Thymus (tissue), 11 donors: Measurements from ENCODE around the gene ATG7. TPM values are rescaled to one million over a fixed set of nuclear protein-coding genes. Genes with fewer than 3 reads are reported as not detected.

Experiments used
- DNase-seq, 9 donors: peaks; one replicate each; pipeline ENCODE4 v3.0.0-alpha.2; 2013; ENCODE audit warnings: low spot score in 9 of 9, low read depth in 6 of 9, missing footprints in 1 of 9
- H3K27ac ChIP-seq, 2 donors: one replicate each; pipeline ENCODE4 v1.5.1; 2013; ENCODE audit warnings: control low read depth in 1 of 2, low read depth in 1 of 2, low read length in 1 of 2, mild to moderate bottlenecking in 1 of 2, moderate library complexity in 1 of 2
- H3K27me3 ChIP-seq, 2 donors: one replicate each; pipeline ENCODE4 v1.5.1; 2013; ENCODE audit warnings: low read length in 1 of 2; ENCODE audit not compliant: control insufficient read depth in 2 of 2, insufficient read depth in 1 of 2
- H3K36me3 ChIP-seq, 2 donors: one replicate each; pipeline ENCODE4 v1.5.1; 2013; ENCODE audit warnings: low read length in 1 of 2, mild to moderate bottlenecking in 1 of 2, moderate library complexity in 1 of 2; ENCODE audit not compliant: control insufficient read depth in 2 of 2, insufficient read depth in 2 of 2
- H3K4me1 ChIP-seq, 2 donors: one replicate each; pipeline ENCODE4 v1.5.1; 2013; ENCODE audit warnings: low read length in 2 of 2; ENCODE audit not compliant: control insufficient read depth in 2 of 2, insufficient read depth in 2 of 2
- H3K4me3 ChIP-seq, 2 donors: one replicate each; pipeline ENCODE4 v1.5.1; 2013; ENCODE audit warnings: low read length in 2 of 2, control low read depth in 1 of 2, mild to moderate bottlenecking in 1 of 2
- H3K9me3 ChIP-seq, 2 donors: one replicate each; pipeline ENCODE4 v1.5.1; 2013; ENCODE audit warnings: low read length in 1 of 2, mild to moderate bottlenecking in 1 of 2; ENCODE audit not compliant: control insufficient read depth in 2 of 2, insufficient read depth in 1 of 2
- WGBS: extraction: QIAGEN DNeasy Blood & Tissue Kit; methylation state at CpG from one replicate; pipeline ENCODE4 v1.1.7; 2013; 5-methylcytosine and 5-hydroxymethylcytosine counted together
- polyA plus RNA-seq: library from polyadenylated mRNA; stranded (reverse); fragments of 200-250 nt; gene quantifications from one replicate; pipeline ENCODE4 v1.2.3, GENCODE V29; 2013
- total RNA-seq: library from RNA; stranded (reverse); fragments of 120-200 nt; gene quantifications from one replicate; pipeline ENCODE4 v1.2.4, GENCODE V29; 2013
- donor health status: healthy.

Gene ATG7
- total and polyA plus RNA-seq, 2 donors: 9.0 to 21.7 TPM

DNA sequence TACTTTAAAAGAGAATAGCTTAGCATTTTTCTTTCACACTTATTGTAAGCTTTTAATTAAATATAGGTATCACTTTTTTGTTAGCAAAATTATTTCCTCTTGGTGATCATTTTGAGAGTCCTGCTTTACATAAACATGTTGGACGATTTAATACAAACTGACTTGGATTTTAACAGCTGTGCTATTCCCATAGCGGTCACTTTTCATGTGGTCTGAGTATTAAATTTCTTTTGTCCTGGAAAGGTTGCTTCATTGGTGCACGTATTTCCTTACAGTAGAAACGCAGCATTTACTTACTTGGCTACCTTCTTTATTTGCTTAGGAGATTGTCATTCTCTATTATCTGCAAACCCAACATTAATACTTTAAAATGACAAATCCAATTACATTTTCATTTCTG lies 109.4 kb downstream of the ATG7 start:
- no peaks in the 10 kb centered on the region for H3K9me3 ChIP-seq
- H3K36me3 ChIP-seq: peaks cover 3 to 4% of the 10 kb centered on the region in 2 donors
- DNase-seq: no peak
- no peak overlapping the region for H3K4me3 ChIP-seq
- H3K27me3 ChIP-seq: no peaks in the 10 kb centered on the region
- peaks cover 0 to 5% of the 10 kb centered on the region in 2 donors for H3K4me1 ChIP-seq
- 94% methylated on average over 4 of the region's 4 CpGs for WGBS
- no peak overlapping the region for H3K27ac ChIP-seq

DNA sequence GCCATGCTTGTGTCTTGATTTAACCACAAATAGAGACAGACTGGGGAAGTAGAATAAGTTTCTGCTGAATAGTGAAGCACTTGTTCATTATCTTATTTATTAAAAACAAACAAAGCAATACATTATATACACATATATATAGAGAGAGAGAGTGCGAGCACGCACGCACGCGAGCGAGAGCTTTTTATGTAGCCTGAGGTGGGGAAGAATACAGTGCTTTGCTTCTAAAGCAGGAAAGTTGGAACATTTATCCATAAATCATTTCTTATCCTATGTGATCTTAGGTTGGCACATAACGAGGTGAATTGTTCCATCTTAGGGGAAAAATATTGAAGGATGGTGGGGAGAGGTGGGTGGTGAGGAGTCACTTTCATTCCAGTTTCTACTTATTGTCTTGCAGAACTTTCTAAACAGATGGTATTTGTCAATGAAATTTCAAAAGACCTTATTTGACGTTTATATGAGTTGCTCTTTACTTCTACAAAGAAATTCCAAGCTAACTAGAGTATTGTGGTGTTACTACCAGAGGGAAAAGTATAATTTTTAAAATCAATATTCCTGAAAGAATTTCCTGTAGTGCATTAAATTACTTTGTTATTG lies 110.0 kb downstream of the ATG7 start:
- H3K4me1 ChIP-seq: peaks cover 0 to 5% of the 10 kb centered on the region in 2 donors
- H3K27me3 ChIP-seq: no peaks in the 10 kb centered on the region

DNA sequence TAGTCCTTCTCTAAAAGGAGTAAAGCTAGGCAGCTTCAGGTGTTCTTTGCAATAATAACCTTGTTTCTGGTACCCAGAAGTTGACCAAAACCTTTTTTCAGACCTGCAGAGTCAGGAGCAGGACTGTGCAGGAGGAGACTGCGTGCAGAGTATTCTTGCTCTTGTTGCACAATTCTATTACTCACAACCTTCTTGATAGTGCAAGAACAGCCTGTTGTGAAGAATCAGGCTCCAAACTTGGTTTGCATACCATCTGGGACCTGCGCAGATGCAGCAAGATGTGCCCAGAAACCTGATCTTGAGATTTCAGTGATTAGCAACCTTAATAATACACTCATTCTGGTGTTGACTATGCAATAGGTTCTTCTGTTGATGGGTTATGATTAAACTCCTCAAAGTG lies 111.9 kb downstream of the ATG7 start:
- peaks cover 3 to 4% of the 10 kb centered on the region in 2 donors for H3K36me3 ChIP-seq
- no peak overlapping the region for H3K4me3 ChIP-seq
- H3K9me3 ChIP-seq: no peaks in the 10 kb centered on the region
- H3K27ac ChIP-seq: no peak overlapping the region
- no peak for DNase-seq
- 98% methylated on average over 2 of the region's 2 CpGs for WGBS
- no peaks in the 10 kb centered on the region for H3K27me3 ChIP-seq
- H3K4me1 ChIP-seq: peaks cover 0 to 5% of the 10 kb centered on the region in 2 donors

More for the DNA sequence above, 110.0 kb downstream of the ATG7 start:
- Histone ChIP-seq H3K4me3 (no peak overlapping the region), H3K9me3 (no peaks in the 10 kb centered on the region), H3K27ac (no peak overlapping the region), H3K36me3 (peaks cover 3 to 4% of the 10 kb centered on the region in 2 donors)
- 97% methylated on average over 8 of the region's 8 CpGs for WGBS
- DNase-seq: no peak

DNA sequence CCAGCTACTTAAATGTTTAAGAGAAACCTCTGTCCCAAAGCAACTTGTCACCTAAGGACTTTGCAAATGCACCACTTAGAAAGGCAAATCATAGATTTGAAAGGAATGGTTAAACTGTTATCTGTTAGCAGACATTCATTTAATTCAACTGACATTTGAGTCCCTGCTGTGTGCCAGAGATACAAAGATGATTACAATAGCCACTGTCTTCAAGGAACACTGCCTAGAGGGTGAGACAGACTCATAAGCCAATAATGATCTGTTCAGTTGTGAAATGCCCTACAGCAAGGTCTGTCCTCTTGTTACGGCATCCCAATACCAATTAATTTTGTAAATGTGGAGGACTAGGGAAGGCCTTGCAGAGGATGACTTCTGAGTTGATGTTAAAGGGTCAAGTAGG lies 113.1 kb downstream of the ATG7 start:
- H3K27me3 ChIP-seq: no peaks in the 10 kb centered on the region
- peaks cover 2 to 4% of the 10 kb centered on the region in 2 donors for H3K36me3 ChIP-seq
- DNase-seq: no peak
- peaks cover 0 to 3% of the 10 kb centered on the region in 2 donors for H3K4me1 ChIP-seq
- H3K9me3 ChIP-seq: no peaks in the 10 kb centered on the region
- no peak overlapping the region for H3K4me3 ChIP-seq
- WGBS: 99% methylated on average over 1 of the region's 1 CpG
- peak overlapping the region in 1 of 2 donors; percentile 41 for H3K27ac ChIP-seq

DNA sequence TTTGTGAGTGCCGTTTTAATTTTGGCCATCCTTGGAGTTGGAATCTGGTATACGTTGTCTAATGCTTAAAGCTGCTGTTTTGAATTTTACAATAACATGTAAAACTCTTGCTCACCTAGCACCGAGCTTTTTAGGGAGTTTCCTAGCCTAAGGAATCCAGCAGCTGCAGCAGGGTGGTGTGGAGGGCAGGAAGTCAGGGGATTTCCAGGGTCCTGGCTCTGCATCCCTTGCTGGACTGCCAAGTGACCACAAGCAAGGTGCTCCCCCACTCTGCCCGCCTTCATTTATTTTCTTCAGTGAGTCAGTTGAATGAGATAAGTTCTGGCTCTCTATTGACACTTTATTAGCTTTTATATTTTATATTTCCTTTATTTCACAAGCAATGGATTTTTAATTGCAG lies 113.7 kb downstream of the ATG7 start:
- 92% methylated on average over 4 of the region's 4 CpGs for WGBS

DNA sequence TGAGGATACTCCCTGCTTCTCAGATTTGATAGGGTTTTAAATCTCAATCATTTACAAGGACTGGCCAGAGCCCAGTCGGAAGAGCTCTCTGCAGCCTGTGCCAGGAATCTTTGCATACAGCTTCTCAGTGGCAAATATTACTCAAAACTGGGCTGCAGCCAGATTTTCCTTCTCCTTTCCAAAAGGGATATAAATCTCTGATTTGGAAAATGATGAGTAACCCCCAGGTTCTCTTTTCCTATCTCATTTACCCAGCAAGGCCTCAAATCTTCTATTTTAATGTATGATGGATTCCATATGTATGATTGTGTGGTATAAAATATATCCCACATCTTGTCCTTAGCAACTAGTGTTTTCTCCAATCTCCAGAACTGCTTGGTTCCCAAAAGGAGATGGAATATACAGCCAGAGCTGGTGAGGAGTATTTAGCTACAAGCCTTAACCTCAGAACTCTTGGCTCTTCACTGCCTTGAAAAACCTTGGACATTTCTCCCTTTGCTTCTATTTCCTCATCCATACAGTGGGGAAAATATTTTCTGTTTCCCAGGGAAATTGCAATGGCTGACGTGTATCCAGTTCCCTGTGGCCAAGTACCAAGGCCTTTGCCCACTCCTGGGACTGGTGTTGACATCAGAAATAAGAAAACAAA lies 114.4 kb downstream of the ATG7 start:
- Histone ChIP-seq H3K9me3 (no peaks in the 10 kb centered on the region), H3K27ac (peak overlapping the region in 1 of 2 donors; percentile 13), H3K4me3 (no peak overlapping the region), H3K36me3 (no peaks in the 10 kb centered on the region), H3K4me1 (peaks cover 0 to 4% of the 10 kb centered on the region in 2 donors), H3K27me3 (no peaks in the 10 kb centered on the region)
- 96% methylated on average over 2 of the region's 2 CpGs for WGBS
- DNase-seq: no peak

More for the DNA sequence above, 113.7 kb downstream of the ATG7 start:
- no peak for DNase-seq
- peak overlapping the region in 1 of 2 donors; percentile 41 for H3K27ac ChIP-seq
- H3K9me3 ChIP-seq: no peaks in the 10 kb centered on the region
- H3K4me1 ChIP-seq: no peaks in the 10 kb centered on the region
- no peaks in the 10 kb centered on the region for H3K36me3 ChIP-seq
- H3K27me3 ChIP-seq: no peaks in the 10 kb centered on the region
- H3K4me3 ChIP-seq: no peak overlapping the region

DNA sequence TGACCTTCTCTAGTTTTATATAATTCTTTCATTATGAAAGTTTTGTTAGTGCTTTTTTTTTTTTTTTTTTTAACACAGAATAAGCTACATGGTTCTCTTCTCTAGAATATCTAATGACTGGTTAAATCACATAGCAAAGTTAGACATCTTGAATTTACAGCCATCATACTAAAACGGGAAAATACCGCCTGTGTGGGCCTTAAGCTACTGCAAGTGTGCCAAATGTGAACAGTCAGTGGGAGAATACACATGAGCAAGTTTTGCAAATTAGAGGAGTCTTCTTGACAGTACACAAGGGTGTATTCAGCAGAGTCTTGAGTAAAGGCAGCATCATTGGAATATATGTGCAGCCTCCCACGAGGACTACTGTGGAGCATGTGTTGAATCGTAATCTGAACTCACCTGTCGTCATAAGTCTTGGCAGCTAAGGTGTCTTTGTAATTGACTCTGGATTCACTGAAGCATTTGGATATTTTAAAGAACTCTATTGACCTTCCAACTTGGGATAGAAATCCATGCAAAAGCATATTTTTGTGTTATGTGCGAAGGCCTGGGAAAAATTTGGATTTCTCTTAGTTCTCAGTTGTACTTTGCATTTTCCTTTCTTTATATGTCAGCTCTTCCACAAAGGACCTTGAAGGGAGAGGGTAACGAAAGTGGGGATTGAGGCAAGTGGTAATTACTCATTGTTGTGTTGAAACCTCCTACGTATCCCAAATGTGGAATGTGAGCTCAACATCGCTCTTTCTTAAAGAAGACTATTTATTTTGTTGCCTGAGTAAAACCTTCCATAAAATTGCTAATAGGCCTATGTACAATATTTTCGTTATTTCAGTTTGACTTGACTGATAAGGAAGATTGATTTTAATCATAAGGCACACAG lies 117.4 kb downstream of the ATG7 start:
- no peak overlapping the region for H3K4me3 ChIP-seq

DNA sequence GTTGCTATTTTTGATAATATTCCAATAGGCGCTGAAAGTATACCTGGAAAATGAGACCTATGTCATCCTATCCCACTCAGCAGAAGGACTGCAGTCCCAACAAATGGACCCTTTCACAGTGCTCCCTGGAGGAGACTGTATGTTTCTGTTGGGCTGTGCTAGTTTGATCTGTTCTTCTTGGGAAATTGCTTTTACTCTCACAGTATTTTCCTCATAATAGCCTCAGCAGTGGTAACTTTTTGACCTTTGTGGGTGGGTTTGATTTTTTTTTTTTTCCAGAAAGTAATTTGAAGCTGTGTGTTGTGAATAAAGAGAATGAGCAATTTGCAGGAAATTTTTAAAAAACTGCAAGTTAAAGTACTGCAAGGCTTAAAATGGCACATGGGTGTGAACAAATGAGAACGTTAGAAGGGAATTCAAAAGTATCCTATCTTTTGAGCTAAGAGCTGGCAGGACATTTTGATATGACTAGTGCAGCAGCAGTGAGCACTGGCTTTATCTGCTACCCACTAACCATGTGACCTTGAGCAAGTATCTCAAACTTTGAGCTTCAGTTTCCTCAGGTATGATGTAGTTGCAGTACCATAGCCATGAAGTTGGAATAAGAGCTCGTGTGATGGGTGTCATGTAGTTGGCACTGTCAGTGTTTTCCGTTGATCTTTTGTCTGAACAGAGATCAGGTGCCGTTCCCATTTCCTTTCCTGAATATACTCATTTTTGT lies 118.4 kb downstream of the ATG7 start:
- Histone ChIP-seq H3K4me1 (peaks cover 0 to 4% of the 10 kb centered on the region in 2 donors), H3K27me3 (no peaks in the 10 kb centered on the region), H3K9me3 (no peaks in the 10 kb centered on the region), H3K27ac (no peak overlapping the region), H3K4me3 (no peak overlapping the region), H3K36me3 (no peaks in the 10 kb centered on the region)
- WGBS: 88% methylated on average over 5 of the region's 5 CpGs
- DNase-seq: no peak

More for the DNA sequence above, 117.4 kb downstream of the ATG7 start:
- Histone ChIP-seq H3K27me3 (no peaks in the 10 kb centered on the region), H3K9me3 (no peaks in the 10 kb centered on the region), H3K36me3 (no peaks in the 10 kb centered on the region), H3K4me1 (peaks cover 0 to 4% of the 10 kb centered on the region in 2 donors), H3K27ac (no peak overlapping the region)
- WGBS: 96% methylated on average over 10 of the region's 10 CpGs
- DNase-seq: no peak
